ENCODE measurements around the gene ABHD12.

ABHD12 gene

DNA sequence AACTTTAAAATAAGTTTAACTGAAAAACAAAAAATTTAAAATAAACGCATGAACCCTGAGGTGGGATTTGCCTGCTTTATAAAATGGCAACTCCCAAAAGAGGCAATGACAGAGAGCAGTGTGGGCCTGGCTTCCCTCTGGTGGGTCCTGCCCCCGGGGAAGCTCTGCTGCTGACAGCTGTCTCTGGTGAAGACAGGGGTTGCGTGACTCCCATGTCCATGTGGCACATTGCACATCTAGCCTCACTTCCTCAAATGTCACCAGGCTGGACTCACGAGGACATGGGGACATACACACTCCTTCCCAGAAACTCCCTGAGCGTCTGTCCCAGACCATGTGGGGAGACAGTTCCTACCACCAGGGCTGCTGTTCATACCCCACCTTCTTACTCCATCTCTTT, 66.2 kb downstream of the ABHD12 start:
- in situ Hi-C loops (cut with HindIII; ENCODE audit: low sequenced_read_pairs): loop anchor here (5.0 kb wide), 1 partner anchor 93 kb away; no protein-coding TSS in a partner anchor

DNA sequence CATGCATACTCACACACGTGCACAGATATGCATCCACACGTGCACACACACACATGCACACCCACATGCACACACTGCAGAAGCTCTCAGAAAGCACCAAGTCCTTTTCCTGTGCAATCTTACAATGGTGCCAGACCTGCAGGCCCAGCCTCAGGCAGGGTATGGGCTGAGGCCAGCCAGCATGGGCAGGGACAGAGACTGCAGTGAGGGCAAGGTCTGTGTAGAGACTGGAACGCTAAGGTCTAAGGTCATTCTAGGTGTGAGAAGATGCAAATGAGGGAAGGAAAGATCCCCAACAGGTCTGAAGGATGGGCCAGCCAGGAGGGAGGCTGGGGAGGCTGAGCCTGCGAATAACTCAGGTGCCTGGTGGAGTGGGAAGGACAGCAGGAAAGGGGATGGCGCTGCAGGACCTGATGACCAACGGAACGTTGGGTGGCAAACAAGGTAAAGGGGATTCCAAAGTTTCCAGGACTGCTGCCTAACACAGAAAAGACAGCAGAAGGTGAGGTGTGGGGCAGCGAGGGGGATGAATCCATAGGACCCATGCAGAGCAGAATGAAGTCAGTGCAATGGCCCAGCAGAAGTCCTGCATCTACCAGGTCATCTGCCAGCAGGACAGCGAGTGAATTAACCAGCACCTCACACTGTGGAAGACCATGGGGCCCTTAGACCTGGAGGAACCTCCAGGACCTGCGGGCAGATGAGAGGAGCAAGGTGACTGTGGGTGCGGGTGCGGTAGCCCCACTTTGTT, 67.0 kb downstream of the ABHD12 start:
- in situ Hi-C loops (cut with HindIII; ENCODE audit: low sequenced_read_pairs): loop anchor here (5.0 kb wide), 1 partner anchor 94 kb away; no protein-coding TSS in a partner anchor

DNA sequence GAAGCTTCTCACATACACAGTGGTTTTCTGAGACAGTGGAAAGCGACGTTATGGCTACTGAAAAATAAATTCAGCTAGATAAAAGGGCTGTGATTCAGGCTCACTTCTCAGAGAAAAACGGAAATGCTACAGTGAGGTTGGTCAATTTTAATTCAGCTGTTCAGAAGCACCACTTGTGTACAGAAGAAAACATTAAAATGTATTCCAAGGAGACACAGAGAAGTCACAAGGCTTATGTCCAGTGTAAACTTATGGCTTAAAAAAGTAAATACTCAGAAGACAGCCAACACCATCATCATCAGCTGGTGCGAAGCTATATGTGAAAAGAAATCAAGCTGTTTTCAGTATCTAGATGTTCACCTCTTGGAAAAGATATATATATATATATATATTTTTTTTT, 68.6 kb downstream of the ABHD12 start:
- in situ Hi-C loops (cut with HindIII; ENCODE audit: low sequenced_read_pairs): loop anchor here (5.0 kb wide), 1 partner anchor 95 kb away; no protein-coding TSS in a partner anchor

DNA sequence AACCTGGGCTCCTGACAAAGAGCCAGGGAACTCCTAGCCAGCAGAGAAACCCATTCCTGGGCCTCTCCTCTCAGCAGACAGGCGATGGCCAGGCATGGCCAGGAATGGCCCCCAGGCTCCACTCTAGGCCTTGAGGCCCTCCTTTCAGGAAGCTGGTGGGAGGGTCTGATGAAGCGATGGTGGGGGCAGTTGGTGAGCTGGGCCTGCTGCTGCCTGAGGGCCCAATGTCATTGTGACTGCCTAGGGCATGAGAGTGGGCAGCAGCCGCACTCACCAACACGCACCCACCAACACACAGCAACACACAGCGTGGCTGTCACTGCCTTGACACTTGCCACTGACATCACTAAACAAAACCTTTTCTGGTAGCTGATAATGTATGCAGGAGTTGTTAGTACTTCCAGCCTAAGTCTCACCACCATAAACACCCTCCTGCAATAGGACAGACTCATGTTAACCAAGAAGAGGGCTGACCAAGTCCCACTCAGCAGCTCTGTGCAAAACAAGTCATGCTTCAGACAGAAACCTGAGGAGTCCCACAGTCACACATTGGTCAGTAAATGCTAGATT, 69.3 kb downstream of the ABHD12 start:
- in situ Hi-C loops (cut with HindIII; ENCODE audit: low sequenced_read_pairs): loop anchor here (5.0 kb wide), 1 partner anchor 96 kb away; no protein-coding TSS in a partner anchor

DNA sequence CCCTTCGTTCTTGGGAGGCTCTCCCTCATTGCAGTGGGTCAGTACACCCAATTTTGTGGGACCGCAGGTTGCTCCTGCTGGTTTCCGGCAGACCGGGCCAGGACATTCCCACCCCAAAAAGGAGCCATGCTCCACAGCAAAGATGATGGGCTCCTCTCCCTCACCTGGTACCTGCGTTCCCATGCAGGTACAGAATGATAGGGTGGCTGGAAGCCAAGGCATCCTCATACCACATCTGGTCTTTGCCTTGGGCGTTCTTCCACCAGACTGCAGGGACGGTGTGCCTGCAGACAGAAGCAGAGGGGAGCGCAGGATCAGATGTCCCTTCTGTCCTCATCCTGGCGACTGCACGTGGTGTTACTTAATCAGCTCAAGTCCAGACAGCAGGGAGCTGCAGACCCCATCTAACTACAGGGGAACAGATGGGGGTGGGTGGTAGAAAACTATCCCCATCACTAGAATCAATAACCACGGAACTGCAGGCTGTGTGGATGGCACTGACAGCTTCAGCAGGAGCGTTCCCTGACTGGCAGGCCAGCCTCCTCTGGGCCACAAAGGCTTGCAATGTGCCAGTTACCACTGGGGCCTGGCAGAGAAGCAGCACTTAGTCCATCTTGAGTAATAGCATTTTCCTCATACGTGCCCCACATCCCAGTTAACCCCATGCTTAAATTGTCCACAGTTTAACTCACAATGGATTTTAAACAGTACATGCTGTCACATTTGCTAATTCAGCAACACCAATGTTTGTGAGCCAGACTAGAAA, 70.4 kb downstream of the ABHD12 start:
- in situ Hi-C loops (cut with HindIII; ENCODE audit: low sequenced_read_pairs): loop anchor here (5.0 kb wide), 1 partner anchor 97 kb away; no protein-coding TSS in a partner anchor

DNA sequence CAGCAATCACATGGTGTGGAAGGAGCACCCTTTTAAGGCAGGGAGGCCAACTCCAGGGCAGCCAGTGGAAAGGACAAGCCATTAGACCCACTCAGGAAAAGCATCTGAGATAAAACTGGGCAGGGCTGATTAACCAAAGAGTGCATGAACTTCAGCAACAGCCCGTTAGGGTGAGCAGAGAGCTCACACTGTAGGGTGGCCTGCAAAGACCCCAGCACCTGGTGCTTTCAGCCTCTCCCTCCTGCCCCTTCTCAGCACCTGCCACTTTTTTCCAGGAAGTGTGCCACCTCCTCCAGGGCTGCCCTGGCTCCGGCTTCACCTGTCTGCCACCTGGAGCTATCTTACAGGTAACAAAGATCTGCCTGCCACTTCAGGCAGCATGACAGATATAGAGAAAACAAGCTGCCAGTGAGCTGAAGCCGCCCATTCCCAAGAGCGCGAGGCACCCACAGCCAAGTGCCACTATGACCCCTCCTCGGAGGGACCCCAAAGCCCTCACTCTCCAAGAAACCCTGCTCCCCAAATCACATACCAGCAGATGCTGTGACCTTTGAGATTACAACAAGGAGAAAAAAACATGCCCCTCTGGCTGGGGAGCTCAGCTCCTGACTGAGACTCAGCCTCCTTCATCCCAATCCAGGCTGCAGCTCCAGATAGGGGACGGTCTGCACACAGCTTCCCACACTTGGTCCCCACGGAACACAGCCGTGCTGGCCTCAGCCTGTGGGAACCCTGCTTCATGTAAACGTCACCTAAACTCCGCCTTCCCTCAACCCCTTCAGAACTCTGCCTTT, 71.2 kb downstream of the ABHD12 start:
- in situ Hi-C loops (cut with HindIII; ENCODE audit: low sequenced_read_pairs): loop anchor here (5.0 kb wide), 1 partner anchor 98 kb away; no protein-coding TSS in a partner anchor

DNA sequence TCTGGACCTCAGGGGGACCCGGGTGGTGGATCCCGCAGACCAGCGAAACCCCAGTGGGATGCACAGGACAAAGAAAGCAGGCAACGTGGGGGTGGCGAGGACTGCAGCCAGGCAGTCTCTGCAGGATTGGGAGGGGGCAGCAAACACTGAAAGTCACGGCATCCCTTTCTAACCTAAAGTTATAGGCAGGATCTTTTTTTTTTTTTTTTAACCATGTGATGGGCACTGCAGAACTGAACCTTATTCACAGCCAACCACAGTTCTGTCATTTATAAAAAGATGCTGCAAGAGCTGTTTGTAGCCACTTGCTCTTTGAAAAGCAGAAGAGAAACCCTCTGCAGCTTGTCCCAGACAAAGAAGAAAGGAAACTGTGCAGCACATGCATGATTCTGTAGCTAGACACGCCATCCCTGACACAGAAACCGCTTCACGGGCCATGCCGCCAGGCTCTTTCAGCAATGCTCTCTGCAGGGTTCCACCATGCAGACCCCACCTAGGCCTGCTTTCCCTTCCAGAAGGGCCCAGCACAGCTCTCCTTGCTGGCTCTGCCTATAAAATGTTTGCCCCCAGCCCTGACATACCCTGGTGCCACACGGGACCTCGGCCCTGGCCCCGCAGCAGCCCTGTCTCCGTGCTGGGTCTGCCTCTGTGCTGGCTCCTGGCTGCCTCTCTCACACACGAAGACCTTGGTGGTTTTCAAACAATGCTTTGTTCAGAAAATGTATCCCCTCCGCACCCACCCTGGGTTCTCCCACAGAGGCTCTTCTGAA, 72.0 kb downstream of the ABHD12 start:
- in situ Hi-C loops (cut with HindIII; ENCODE audit: low sequenced_read_pairs): no loop called here

DNA sequence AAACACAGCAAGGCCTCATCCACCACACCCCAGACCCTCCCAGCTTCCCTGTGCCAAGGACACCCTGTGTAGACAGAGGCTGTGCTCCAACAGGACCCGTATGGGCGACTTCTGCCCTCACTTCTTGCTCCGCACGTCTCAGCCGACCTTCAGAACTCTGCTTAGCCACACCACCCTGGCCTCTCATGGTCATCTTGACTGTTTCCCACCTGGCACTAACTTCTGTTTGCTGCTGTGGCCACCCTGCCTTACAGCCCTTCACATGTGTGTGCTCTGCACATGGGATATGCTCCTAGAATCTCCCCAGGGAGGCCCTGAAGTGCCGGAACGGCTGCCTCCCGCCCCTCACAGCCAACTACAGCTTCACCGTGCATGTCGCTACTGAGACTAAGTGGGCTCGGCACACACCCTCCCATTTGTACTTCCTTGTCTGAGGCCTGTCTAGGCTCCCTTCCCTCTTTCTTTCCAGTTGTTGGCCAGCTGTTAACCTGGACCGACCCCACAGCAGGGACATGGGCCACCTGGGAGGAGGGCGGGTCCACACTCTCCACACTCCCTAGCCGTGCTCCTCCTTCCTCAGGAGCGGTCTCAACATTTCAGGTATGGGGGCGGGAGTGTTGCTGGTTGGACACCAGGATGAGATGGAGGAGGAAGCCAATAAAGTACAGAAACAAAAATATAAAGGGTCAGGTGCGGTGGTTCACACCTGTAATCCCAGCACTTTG, 73.1 kb downstream of the ABHD12 start:
- in situ Hi-C loops (cut with HindIII; ENCODE audit: low sequenced_read_pairs): no loop called here

DNA sequence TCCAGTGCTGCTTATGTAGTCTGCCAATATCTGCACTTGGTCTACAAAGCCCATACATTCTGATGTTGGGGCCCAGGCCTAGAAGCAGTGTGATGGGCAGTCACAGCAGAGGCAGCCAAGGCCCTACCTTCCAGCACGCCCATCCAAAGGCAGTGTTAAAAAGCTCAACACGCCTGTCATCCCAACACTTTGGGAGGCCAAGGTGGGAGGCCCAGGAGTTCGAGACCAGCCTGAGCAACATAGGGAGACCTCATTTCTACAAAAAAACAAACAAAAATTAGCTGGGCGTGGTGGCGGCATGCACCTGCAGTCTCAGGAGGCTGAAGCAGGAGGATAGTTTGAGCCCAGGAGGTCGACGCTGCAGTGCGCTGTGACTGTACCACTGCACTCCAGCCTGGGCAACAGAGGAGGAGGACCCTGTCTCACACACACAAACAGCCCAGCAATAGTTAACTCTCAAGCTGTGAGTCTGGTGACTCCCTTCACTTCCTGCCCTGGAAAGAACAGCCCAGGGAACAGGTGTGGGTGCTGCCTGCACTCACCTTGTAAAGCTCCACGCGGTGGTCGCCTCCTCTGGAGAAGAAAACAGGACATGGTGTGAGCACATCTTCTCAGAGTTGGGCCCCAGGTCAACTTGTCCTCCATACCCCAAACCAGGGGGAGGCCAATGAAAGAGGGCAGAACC, 74.0 kb downstream of the ABHD12 start:
- in situ Hi-C loops (cut with HindIII; ENCODE audit: low sequenced_read_pairs): no loop called here

DNA sequence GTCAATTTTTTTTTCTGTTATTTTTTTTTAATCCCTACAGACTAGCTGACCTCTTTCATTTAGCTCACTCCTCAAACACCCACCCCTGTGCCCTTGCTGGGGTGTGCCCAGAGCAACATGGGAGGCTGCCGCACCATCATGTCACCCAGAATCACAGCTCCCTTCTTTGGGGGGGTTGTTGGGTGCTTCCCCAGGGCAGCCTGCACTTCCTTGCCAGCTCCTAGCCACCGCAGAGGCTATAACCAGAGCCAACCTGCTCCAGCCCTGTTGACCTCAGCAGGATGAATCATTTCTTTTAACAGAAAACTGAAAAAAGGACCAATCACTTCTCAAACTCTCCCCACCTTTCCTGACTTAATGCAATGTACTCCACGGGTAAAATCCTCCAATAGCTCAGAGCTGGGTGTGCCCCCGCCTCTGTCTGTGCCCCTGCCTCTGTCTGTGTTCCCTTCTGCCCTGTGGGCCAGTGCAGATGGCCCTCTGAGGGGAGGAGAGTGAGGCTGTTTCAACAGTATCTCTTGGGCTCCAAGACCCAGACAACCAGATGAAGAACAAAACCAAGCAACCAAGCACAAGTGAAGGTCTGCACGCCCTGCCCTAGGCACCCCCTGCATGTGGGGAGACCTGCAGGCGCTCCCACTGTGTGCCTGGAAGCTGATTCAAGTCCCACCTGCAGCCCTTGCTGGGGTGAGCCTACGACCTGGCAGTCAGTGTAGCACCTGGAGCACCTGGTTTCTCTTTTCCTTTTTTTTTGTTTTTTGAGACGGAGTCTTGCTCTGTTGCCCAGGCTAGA, 75.0 kb downstream of the ABHD12 start:
- in situ Hi-C loops (cut with HindIII; ENCODE audit: low sequenced_read_pairs): no loop called here

DNA sequence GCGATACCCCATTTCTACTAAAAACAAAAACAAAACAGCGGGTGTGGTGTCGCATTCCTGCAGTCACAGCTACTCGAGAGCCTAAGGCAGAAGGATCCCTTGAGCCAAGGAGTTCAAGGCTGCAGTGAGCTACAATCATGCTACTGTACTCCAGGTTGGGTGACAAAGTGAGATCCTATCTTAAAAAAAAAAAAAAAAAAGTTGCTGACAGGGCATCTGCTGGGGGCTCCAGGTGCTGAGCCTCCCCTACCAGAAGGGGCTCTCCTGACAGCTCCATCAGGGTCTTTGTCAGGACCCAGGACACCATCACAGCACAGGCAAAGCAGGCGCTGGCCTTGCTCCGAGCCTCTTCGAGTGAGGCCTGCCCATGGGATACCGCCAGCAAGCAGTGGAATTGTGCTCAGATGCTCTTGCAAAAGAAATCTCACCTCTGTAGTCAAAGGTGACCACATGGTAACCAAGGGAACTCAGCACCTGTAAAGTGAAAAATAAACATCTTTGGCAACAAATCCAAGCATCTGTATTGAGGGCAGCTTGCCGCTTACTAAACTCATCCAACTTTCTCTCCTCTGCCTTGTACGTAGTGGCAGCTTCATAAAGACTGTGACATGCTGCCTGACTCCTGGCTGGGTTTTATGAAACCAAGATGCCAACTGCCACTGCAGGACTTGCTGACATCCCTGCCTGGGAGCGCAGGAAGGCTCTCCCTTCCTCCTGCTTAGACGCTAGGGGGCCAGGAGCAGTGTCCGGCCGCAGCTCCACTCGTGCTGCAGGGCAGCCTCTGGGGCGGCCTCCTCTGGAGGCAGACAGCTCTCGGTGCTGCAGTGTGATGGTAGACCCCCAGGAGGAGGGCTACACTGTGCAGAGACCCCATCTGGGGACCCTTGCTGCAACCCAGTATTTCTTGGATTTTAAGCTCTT, 75.9 kb downstream of the ABHD12 start:
- in situ Hi-C loops (cut with HindIII; ENCODE audit: low sequenced_read_pairs): loop anchor here (5.0 kb wide), 1 partner anchor 48 kb away; no protein-coding TSS in a partner anchor

DNA sequence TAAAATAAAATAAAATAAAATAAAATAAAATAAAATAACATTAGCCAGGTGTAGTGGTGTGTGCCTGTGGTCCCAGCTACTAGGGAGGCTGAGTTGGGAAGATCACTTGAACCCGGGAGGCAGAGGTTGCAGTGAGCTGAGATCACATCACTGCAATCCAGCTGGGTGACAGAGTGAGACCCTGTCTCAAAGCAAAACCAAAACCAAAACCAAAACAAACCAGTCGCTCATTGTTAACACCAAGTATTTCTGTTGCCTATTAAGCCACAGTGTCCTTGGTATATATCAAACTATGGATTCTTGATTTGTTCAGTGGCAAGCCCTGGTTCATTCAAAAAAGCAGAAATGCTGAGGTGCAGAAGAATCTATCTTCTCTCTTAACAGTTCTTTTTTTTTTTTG, 77.0 kb downstream of the ABHD12 start:
- in situ Hi-C loops (cut with HindIII; ENCODE audit: low sequenced_read_pairs): loop anchor here (5.0 kb wide), 1 partner anchor 49 kb away; no protein-coding TSS in a partner anchor

DNA sequence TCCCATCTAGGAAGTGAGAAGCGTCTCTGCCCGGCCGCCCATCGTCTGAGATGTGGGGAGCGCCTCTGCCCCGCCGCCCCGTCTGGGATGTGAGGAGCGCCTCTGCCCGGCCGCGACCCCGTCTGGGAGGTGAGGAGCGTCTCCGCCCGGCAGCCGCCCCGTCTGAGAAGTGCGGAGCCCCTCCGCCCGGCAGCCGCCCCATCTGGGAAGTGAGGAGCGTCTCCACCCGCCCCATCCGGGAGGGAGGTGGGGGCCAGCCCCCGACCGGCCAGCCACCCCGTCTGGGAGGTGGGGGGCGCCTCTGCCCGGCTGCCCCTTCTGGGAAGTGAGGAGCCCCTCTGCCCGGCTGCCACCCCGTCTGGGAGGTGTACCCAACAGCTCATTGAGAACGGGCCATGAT, 77.9 kb downstream of the ABHD12 start:
- in situ Hi-C loops (cut with HindIII; ENCODE audit: low sequenced_read_pairs): loop anchor here (5.0 kb wide), 1 partner anchor 50 kb away; no protein-coding TSS in a partner anchor

DNA sequence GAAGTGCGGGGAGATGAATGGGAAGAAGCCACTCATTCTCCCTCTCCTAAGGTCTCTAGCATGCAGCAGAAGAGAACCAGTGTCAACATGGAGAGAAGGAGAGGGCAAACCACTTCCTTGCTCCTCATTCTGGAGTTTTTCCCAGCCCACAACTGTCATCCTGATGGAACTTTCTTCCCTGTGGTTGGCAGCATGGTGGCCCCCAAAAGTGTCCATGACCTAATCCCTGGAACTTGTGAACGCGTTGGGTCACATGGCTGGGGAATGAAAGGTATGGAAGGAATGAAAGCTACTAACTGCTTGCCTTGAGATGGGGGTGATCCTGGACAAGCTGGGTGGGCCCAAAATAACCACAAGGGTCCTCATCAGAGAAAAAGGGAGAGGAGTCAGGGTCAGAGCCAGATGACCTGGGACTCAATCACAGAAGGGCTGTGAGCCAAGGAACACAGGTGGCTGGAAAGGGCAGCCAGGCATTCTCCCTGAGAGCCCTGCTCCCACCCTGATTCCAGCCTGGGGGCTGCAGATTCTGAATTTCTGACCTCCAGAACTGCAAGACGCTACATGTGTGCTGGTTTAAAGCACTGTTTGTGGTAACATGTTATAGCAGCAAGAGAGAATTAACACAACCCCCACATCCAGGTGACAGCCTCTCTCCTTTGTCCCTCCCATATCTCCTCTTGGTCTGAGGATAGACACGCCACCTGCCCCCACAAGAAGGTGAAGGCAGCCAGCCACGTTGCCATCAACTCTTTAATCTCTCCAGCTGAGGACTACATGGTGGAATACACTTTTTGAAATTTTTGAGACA, 79.5 kb downstream of the ABHD12 start:
- in situ Hi-C loops (cut with HindIII; ENCODE audit: low sequenced_read_pairs): loop anchor here (5.0 kb wide), 1 partner anchor 51 kb away; no protein-coding TSS in a partner anchor

DNA sequence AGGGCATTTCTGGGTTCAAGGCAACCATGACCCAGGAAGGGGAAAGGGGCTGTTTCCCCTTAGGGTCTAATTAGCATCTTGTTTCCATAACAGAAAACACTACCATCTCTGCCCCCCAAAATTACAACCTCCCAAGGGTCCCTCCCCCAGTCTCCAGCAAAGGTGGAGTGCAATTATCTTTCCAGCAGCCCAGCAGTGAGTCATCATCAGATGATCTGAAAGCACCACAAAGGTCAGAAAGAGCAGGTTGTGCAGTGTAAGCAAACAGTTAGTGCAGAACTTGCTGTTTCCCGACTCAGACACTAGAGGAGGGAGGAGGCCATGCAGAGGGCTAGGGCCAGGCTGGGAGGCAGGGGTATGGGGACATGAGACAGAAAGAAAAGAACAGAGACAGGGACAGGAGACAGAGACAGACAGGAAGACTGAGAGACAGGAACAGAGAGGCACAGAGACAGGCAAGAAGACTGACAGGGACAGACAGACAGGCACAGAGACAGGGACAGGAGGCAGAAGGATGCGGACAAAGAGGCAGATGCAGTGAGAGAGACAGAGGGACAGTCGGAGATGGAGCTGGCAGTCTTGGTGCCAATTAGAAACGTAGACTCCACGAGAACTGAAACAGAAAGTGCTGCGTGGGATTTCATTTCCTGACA, 80.2 kb downstream of the ABHD12 start:
- in situ Hi-C loops (cut with HindIII; ENCODE audit: low sequenced_read_pairs): loop anchor here (5.0 kb wide), 1 partner anchor 52 kb away; no protein-coding TSS in a partner anchor

Measured in endothelial cell of hepatic sinusoid (primary cell).